K562 (cell line): Measurements from ENCODE around the gene NACA. TPM values are rescaled to one million over a fixed set of nuclear protein-coding genes. Genes with fewer than 3 reads are reported as not detected.

ENCODE experiments used
- ATAC-seq: fragments of 200-7000 bp; cut with Tn5 transposase; 3 replicates; pipeline ENCODE4 v1.9.1; 2020; ENCODE audit warnings: moderate library complexity
- BruUV-seq: library from RNA; stranded (reverse); fragments of 400-500 nt; replicated peaks from 2 replicates; lab custom pipeline; 2021; lab: Mats Ljungman, UMichigan
- CTCF ChIA-PET: fragments of 300-600 bp; formaldehyde crosslinking; extraction: SDS; loops from one replicate; lab custom pipeline; 2021; ENCODE audit warnings: low intra/inter-chr PET ratio; lab: Yijun Ruan, JAX
- POLR2A ChIA-PET: fragments of 300-600, 350-650 bp; sonication (Branson Sonifier 250); formaldehyde crosslinking; extraction: SDS; loops from one replicate; lab custom pipeline; 2021; ENCODE audit warnings: antibody characterized with exemption, inconsistent platforms; lab: Yijun Ruan, JAX
- DNase-seq, 4 experiments: peaks; one replicate each; pipeline versions ENCODE4 v3.0.0 to v3.0.0-alpha.2; 2011 to 2018; ENCODE audit warnings: low spot score in 3 of 4, mixed read lengths in 3 of 4; ENCODE audit errors: extremely low read depth in 1 of 4
- FAIRE-seq: peaks from 2 replicates; lab custom pipeline; 2011; peaks lifted over from hg19 to GRCh38; lab: Jason Lieb, UNC
- H2AFZ ChIP-seq: 2 replicates; pipeline ENCODE4 v1.6.0; 2011; ENCODE audit warnings: low read depth, low read length, control low read depth, inconsistent platforms
- H3K27ac ChIP-seq: fragments of 200-600 bp; 3 replicates; pipeline ENCODE4 v1.8.0; 2011; ENCODE audit warnings: low read depth, mild to moderate bottlenecking, control low read depth, inconsistent platforms, low read length, moderate library complexity, mixed read lengths; ENCODE audit errors: extremely low read depth
- H3K27me3 ChIP-seq, 2 experiments: fragments of 300-600 bp in 1 of 2; 2 replicates in 1 of 2; 3 replicates in 1 of 2; pipeline versions ENCODE4 v1.6.0 to v1.8.0; 2011; ENCODE audit warnings: inconsistent platforms in 2 of 2, low read length in 2 of 2, mild to moderate bottlenecking in 1 of 2, mixed read lengths in 1 of 2, moderate library complexity in 1 of 2; ENCODE audit not compliant: control insufficient read depth in 2 of 2, insufficient read depth in 2 of 2
- H3K36me3 ChIP-seq: fragments of 300-600 bp; 3 replicates; pipeline ENCODE4 v1.8.0; 2011; ENCODE audit warnings: mild to moderate bottlenecking, low read length, inconsistent platforms; ENCODE audit not compliant: control insufficient read depth, insufficient read depth
- H3K4me1 ChIP-seq, 2 experiments: fragments of 200-600 bp in 1 of 2; replicated peaks in 1 of 2; 2 replicates in 1 of 2; 3 replicates in 1 of 2; pipeline versions ENCODE4 v1.5.1 to v1.8.0; 2011; ENCODE audit warnings: inconsistent platforms in 2 of 2, low read length in 2 of 2, mild to moderate bottlenecking in 1 of 2, mixed read lengths in 1 of 2, moderate library complexity in 1 of 2; ENCODE audit not compliant: control insufficient read depth in 2 of 2, insufficient read depth in 2 of 2
- H3K4me2 ChIP-seq: 2 replicates; pipeline ENCODE4 v1.6.1; 2011; ENCODE audit warnings: low read length, control low read depth, inconsistent platforms, mixed read lengths; ENCODE audit not compliant: insufficient read depth
- H3K4me3 ChIP-seq: fragments of 200-600 bp; sonication (generic), shearing (Covaris generic); 2 replicates; pipeline ENCODE4 v1.5.1; 2016; ENCODE audit warnings: control low read depth, inconsistent platforms
- H3K79me2 ChIP-seq: fragments of 200-600 bp; 3 replicates; pipeline ENCODE4 v1.8.0; 2011; ENCODE audit warnings: low read length, inconsistent platforms; ENCODE audit not compliant: control insufficient read depth, insufficient read depth
- H3K9ac ChIP-seq, 2 experiments: 2 replicates each; pipeline versions ENCODE4 v1.6.0 to v1.6.1; 2011; ENCODE audit warnings: low read depth in 2 of 2, low read length in 2 of 2, control low read depth in 1 of 2, inconsistent platforms in 1 of 2, mild to moderate bottlenecking in 1 of 2, mixed read lengths in 1 of 2; ENCODE audit not compliant: insufficient read depth in 1 of 2
- H3K9me1 ChIP-seq: one replicate; pipeline ENCODE4 v1.6.0; 2011; ENCODE audit warnings: inconsistent platforms, mild to moderate bottlenecking, low read length, moderate library complexity; ENCODE audit not compliant: control insufficient read depth, insufficient read depth
- H3K9me3 ChIP-seq: replicated peaks from 2 replicates; pipeline ENCODE4 v1.5.1; 2011; ENCODE audit warnings: low read depth, low read length, inconsistent platforms; ENCODE audit not compliant: control insufficient read depth, insufficient read depth
- H4K20me1 ChIP-seq: replicated peaks from 2 replicates; pipeline ENCODE4 v1.6.1; 2011; ENCODE audit warnings: low read length, inconsistent platforms, mixed read lengths; ENCODE audit not compliant: control insufficient read depth, insufficient read depth
- ARID1B ChIP-seq: fragments of 450-650 bp; IDR thresholded peaks from 2 replicates; pipeline ENCODE4 v1.6.1; 2016; ENCODE audit warnings: antibody characterized with exemption, mild to moderate bottlenecking, inconsistent platforms
- ASH1L ChIP-seq: fragments of 450-650 bp; IDR thresholded peaks from 2 replicates; pipeline ENCODE4 v1.6.1; 2018; ENCODE audit warnings: borderline replicate concordance, mild to moderate bottlenecking, low read depth; ENCODE audit not compliant: partially characterized antibody
- CHD1 ChIP-seq: fragments of 200-600 bp; sonication (generic); IDR thresholded peaks from one replicate; pipeline ENCODE4 v1.6.1; 2012; ENCODE audit warnings: mild to moderate bottlenecking, moderate library complexity, low read length, inconsistent platforms
- ELF1 ChIP-seq: fragments of 200-800 bp; sonication (Bioruptor generic); IDR thresholded peaks from 2 replicates; pipeline ENCODE4 v1.6.1; 2016; ENCODE audit warnings: missing genetic modification characterization, missing compliant biosample characterization
- HEY1 ChIP-seq: fragments of 250-450 bp; sonication (Bioruptor Pico); IDR thresholded peaks from 2 replicates; pipeline ENCODE4 v1.5.0; 2020; ENCODE audit warnings: mild to moderate bottlenecking, moderate library complexity, borderline replicate concordance
- MAFG ChIP-seq: fragments of 450-650 bp; conservative IDR thresholded peaks from 2 replicates; pipeline ENCODE4 v1.6.1; 2016; ENCODE audit warnings: missing genetic modification characterization, missing compliant biosample characterization
- MECOM ChIP-seq: fragments of 250-450 bp; sonication (Bioruptor Pico); IDR thresholded peaks from 2 replicates; pipeline ENCODE4 v1.8.0; 2022; ENCODE audit warnings: inconsistent platforms
- MEF2A ChIP-seq: IDR thresholded peaks from 2 replicates; pipeline ENCODE4 v1.6.1; 2011; ENCODE audit warnings: low read depth, mild to moderate bottlenecking, low read length, moderate library complexity; ENCODE audit not compliant: control insufficient read depth
- POLR2G ChIP-seq: fragments of 200-400 bp; formaldehyde crosslinking; IDR thresholded peaks from 2 replicates; pipeline ENCODE4 v1.6.1; 2017; ENCODE audit warnings: low read depth, mild to moderate bottlenecking, antibody characterized with exemption, low read length, moderate library complexity
- POLR2H ChIP-seq: IDR thresholded peaks from 2 replicates; pipeline ENCODE4 v1.6.1; 2016; ENCODE audit warnings: missing genetic modification characterization, low read depth, mild to moderate bottlenecking, control low read depth, missing compliant biosample characterization, moderate library complexity
- RBFOX2 ChIP-seq: fragments of 200-400 bp; formaldehyde crosslinking; IDR thresholded peaks from 2 replicates; pipeline ENCODE4 v1.6.1; 2017; ENCODE audit warnings: low read depth, mild to moderate bottlenecking, low read length, moderate library complexity
- TARDBP ChIP-seq: fragments of 450-650 bp; IDR thresholded peaks from 2 replicates; pipeline ENCODE4 v1.6.1; 2016
- TEAD4 ChIP-seq, 2 experiments: sonication (generic) in 1 of 2; formaldehyde crosslinking in 1 of 2; IDR thresholded peaks; 2 replicates each; pipeline versions ENCODE4 v1.6.1 to v1.8.0; 2012 to 2022; ENCODE audit warnings: borderline replicate concordance in 1 of 2, inconsistent platforms in 1 of 2, low read length in 1 of 2, mild to moderate bottlenecking in 1 of 2, missing genetic modification reagents in 1 of 2
- ZC3H8 ChIP-seq: fragments of 450-650 bp; IDR thresholded peaks from 2 replicates; pipeline ENCODE4 v1.6.1; 2017
- ZNF146 ChIP-seq: IDR thresholded peaks from one replicate; pipeline ENCODE4 v1.6.1; 2018; ENCODE audit warnings: missing compliant biosample characterization; ENCODE audit not compliant: unreplicated experiment
- ZNF253 ChIP-seq: fragments of 250-450 bp; sonication (Bioruptor Pico); conservative IDR thresholded peaks from 2 replicates; pipeline ENCODE4 v1.6.1; 2021; ENCODE audit warnings: mild to moderate bottlenecking
- ZNF507 ChIP-seq: conservative IDR thresholded peaks from 2 replicates; pipeline ENCODE4 v1.6.1; 2017; ENCODE audit warnings: missing genetic modification characterization, missing compliant biosample characterization
- ZNF644 ChIP-seq: fragments of 200-800 bp; sonication (Bioruptor generic); IDR thresholded peaks from 2 replicates; pipeline ENCODE4 v1.6.1; 2016; ENCODE audit warnings: low read depth, missing genetic modification characterization, missing compliant biosample characterization
- ZNF707 ChIP-seq: fragments of 250-450 bp; sonication (Bioruptor Pico); conservative IDR thresholded peaks from 2 replicates; pipeline ENCODE4 v1.8.0; 2022; ENCODE audit warnings: inconsistent platforms, mild to moderate bottlenecking, moderate library complexity
- WGBS: fragments of 100-300 bp; shearing (Covaris generic); methylation state at CpG from one replicate; pipeline ENCODE4 v1.1.6; 2016; ENCODE audit warnings: low coverage, mixed read lengths; ENCODE audit not compliant: insufficient coverage; ENCODE audit errors: missing lambda C conversion rate; 5-methylcytosine and 5-hydroxymethylcytosine counted together
- in situ Hi-C: fragments of 300-500 bp; cut with MboI; formaldehyde crosslinking; loops from 4 replicates; pipeline ENCODE4 v1.15.0; 2018; ENCODE audit warnings: inconsistent platforms, mixed read lengths
- intact Hi-C: fragments of 100-400 bp; cut with micrococcal nuclease; formaldehyde crosslinking; loops from 2 replicates; pipeline ENCODE4 v1.14.2; 2022
- polyA plus RNA-seq, 8 experiments: library from polyadenylated mRNA; depleted of rRNA in 4 of 8; stranded (reverse) in 5 of 8; unstranded in 3 of 8; fragments of >200 nt; fragmentation: Nextera tagmentation in 2 of 8; fragmentation: Illumina TruSeq in 1 of 8; extraction: Ambion mirVana in 2 of 8; extraction: Trizol in 1 of 8; gene quantifications; 2 replicates each; pipeline versions ENCODE4 v1.2.1 to v1.2.3, GENCODE V29; 2011 to 2014; ENCODE audit warnings: inconsistent platforms in 1 of 8, missing spikeins in 1 of 8
- total RNA-seq, 7 experiments: library from RNA; depleted of rRNA in 6 of 7; stranded (reverse); fragments of >200 nt in 6 of 7; fragmentation: Illumina TruSeq in 2 of 7; extraction: Trizol in 2 of 7; gene quantifications; 2 replicates each; pipeline versions ENCODE4 v1.2.1 to v1.2.3, GENCODE V29; 2011 to 2021; ENCODE audit warnings: low replicate concordance in 1 of 7
- TF ChIP-seq, protein P1 (sequence below): sonication (generic); formaldehyde crosslinking; IDR thresholded peaks from 2 replicates; pipeline ENCODE4 v1.8.0; 2023; ENCODE audit warnings: mild to moderate bottlenecking, missing genetic modification reagents

Gene NACA
- total and polyA plus RNA-seq, 9 of the 15 experiments (the other 6 are each of a cell fraction or from before 2014, with no cell fraction given), result 1,030 to 2,416 (median 1,645) TPM

DNA sequence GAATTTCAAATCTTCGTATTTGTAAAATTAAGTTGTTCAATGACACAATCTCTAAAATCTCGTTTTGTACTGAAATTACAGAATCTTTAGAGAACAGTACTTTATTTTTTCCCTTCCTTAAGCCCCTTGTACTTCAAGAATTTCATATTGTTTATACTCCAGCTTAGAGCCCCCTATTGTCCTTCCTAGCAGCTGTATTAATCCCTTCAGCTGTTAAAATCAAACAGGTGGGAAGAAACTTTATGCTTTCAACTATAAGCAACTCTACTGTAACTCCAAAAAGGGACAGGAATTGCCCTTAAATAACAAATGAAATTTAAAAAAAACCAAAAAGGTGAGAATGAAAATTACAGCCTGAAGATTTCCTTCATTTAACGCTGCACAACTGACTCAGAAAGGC lies 1.7 kb downstream of the NACA start:
- peaks cover 25 to 44% of the 10 kb centered on the region in 2 experiments for H3K4me1 ChIP-seq
- FAIRE-seq, result no peak
- H3K27ac ChIP-seq, result 0 out of 3 replicates have a peak overlapping the region, but pooled peaks have one; percentile 97
- WGBS, result 0% methylated on average over 3 of the region's 3 CpGs
- POLR2A ChIA-PET, result interaction anchor here (0.6 to 3.5 kb wide), 11 partner anchors 7 to 286 kb away, joined by 3 to 27 read pairs (median 6); no protein-coding TSS in a partner anchor
- H3K9ac ChIP-seq, result peak overlapping the region in 1 of 2 experiments; percentile 100; a peak in 3 of 4 replicates
- H4K20me1 ChIP-seq, result peaks cover 48% of the 10 kb centered on the region
- H3K4me3 ChIP-seq, result peak overlapping the region; percentile 89
- peaks cover 75% of the 10 kb centered on the region for H3K36me3 ChIP-seq
- no peak for DNase-seq
- no peaks in the 10 kb centered on the region for H3K27me3 ChIP-seq
- peaks cover 28% of the 10 kb centered on the region for H3K9me1 ChIP-seq
- H2AFZ ChIP-seq, result no peak overlapping the region
- H3K9me3 ChIP-seq, result no peaks in the 10 kb centered on the region
- CTCF ChIA-PET, result no interaction called here
- no peak for ATAC-seq
- in situ Hi-C loops, result loop anchor here (10.0 kb wide), 1 partner anchor 79 kb away; the partner anchor contains the start of gene ATP5F1B
- TF ChIP-seq ZNF707 (CRISPR knock-in tag) (no peak), ZC3H8 (no peak), ZNF253 (CRISPR knock-in tag) (no peak), ASH1L (no peak), CHD1 (peak; percentile 15), ZNF644 (no peak), ARID1B (no peak), POLR2H (tag) (peak; percentile 53), MEF2A (no peak), HEY1 (CRISPR knock-in tag) (no peak), ELF1 (tag) (0 out of 2 replicates have a peak, but pooled peaks have one; percentile 19), ZNF507 (tag) (no peak), POLR2G (peak; percentile 25; the same call in 1 of the 2 replicates), MAFG (tag) (no peak), TEAD4 (IDR thresholded peaks at IDR 0.05; ENCODE audit: low read length) (no peak), TEAD4 (CRISPR knock-in tag; IDR thresholded peaks at IDR 0.05; ENCODE audit: borderline replicate concordance) (no peak), TARDBP (no peak), ZNF146 (CRISPR knock-in tag) (no peak), RBFOX2 (0 out of 2 replicates have a peak, but pooled peaks have one; percentile 5), MECOM (CRISPR knock-in tag) (no peak)
- TF ChIP-seq, protein P1, sequence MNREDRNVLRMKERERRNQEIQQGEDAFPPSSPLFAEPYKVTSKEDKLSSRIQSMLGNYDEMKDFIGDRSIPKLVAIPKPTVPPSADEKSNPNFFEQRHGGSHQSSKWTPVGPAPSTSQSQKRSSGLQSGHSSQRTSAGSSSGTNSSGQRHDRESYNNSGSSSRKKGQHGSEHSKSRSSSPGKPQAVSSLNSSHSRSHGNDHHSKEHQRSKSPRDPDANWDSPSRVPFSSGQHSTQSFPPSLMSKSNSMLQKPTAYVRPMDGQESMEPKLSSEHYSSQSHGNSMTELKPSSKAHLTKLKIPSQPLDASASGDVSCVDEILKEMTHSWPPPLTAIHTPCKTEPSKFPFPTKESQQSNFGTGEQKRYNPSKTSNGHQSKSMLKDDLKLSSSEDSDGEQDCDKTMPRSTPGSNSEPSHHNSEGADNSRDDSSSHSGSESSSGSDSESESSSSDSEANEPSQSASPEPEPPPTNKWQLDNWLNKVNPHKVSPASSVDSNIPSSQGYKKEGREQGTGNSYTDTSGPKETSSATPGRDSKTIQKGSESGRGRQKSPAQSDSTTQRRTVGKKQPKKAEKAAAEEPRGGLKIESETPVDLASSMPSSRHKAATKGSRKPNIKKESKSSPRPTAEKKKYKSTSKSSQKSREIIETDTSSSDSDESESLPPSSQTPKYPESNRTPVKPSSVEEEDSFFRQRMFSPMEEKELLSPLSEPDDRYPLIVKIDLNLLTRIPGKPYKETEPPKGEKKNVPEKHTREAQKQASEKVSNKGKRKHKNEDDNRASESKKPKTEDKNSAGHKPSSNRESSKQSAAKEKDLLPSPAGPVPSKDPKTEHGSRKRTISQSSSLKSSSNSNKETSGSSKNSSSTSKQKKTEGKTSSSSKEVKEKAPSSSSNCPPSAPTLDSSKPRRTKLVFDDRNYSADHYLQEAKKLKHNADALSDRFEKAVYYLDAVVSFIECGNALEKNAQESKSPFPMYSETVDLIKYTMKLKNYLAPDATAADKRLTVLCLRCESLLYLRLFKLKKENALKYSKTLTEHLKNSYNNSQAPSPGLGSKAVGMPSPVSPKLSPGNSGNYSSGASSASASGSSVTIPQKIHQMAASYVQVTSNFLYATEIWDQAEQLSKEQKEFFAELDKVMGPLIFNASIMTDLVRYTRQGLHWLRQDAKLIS, result 0 out of 2 replicates have a peak, but pooled peaks have one; percentile 3
- TF ChIP-seq, all 486 proteins: peak for 6
- Histone ChIP-seq H3K79me2 (peaks cover 69% of the 10 kb centered on the region), H3K4me2 (peak overlapping the region; percentile 99)
- intact Hi-C loops, result no loop called here
- no TSS peak for BruUV-seq
